ENCODE results near the gene FRMD4B.

- no peak for TF ChIP-seq EZH2 (IDR thresholded peaks at IDR 0.05; ENCODE audit: borderline replicate concordance, low read depth, low read length, severe bottlenecking)
- TF ChIP-seq, protein P1, sequence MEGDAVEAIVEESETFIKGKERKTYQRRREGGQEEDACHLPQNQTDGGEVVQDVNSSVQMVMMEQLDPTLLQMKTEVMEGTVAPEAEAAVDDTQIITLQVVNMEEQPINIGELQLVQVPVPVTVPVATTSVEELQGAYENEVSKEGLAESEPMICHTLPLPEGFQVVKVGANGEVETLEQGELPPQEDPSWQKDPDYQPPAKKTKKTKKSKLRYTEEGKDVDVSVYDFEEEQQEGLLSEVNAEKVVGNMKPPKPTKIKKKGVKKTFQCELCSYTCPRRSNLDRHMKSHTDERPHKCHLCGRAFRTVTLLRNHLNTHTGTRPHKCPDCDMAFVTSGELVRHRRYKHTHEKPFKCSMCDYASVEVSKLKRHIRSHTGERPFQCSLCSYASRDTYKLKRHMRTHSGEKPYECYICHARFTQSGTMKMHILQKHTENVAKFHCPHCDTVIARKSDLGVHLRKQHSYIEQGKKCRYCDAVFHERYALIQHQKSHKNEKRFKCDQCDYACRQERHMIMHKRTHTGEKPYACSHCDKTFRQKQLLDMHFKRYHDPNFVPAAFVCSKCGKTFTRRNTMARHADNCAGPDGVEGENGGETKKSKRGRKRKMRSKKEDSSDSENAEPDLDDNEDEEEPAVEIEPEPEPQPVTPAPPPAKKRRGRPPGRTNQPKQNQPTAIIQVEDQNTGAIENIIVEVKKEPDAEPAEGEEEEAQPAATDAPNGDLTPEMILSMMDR (IDR thresholded peaks at IDR 0.05; ENCODE audit: borderline replicate concordance, extremely low read depth, low read length, poor library complexity, severe bottlenecking), result no peak
Measured at GRCh38 chr3:69433121-69433968, 47.5 kb upstream of the FRMD4B start.

Data from DND-41 (cell line).